Neural crest cell (in vitro differentiated cells): ENCODE data around the gene GRM8. TPM values are rescaled to one million over a fixed set of nuclear protein-coding genes. Genes with fewer than 3 reads are reported as not detected.

Experiments
- DNase-seq: peaks from one replicate; pipeline ENCODE4 v3.0.0; 2021; ENCODE audit warnings: low read depth, mixed read lengths, low spot score
- H3K27ac Mint-ChIP-seq: one replicate; pipeline ENCODE4 v1.8.0; 2021; ENCODE audit warnings: mild to moderate bottlenecking, mixed read lengths; ENCODE audit not compliant: unreplicated experiment
- H3K27me3 Mint-ChIP-seq: 2 replicates; pipeline ENCODE4 v1.8.0; 2021; ENCODE audit warnings: low read depth, mild to moderate bottlenecking, mixed read lengths
- H3K36me3 Mint-ChIP-seq: 2 replicates; pipeline ENCODE4 v1.8.0; 2021; ENCODE audit warnings: low read depth, mild to moderate bottlenecking, mixed read lengths
- H3K4me1 Mint-ChIP-seq: 2 replicates; pipeline ENCODE4 v1.8.0; 2021; ENCODE audit warnings: mixed read lengths
- H3K4me3 Mint-ChIP-seq: one replicate; pipeline ENCODE4 v1.8.0; 2021; ENCODE audit warnings: mild to moderate bottlenecking, mixed read lengths
- H3K9me3 Mint-ChIP-seq: 2 replicates; pipeline ENCODE4 v1.8.0; 2021; ENCODE audit warnings: mixed read lengths
- CTCF ChIP-seq: fragments of 200-600 bp; sonication (generic); conservative IDR thresholded peaks from 2 replicates; pipeline ENCODE4 v1.5.0; 2021; ENCODE audit warnings: antibody characterized with exemption, mild to moderate bottlenecking
- total RNA-seq: library from RNA; stranded (reverse); gene quantifications from 2 replicates; pipeline ENCODE4 v1.2.1, GENCODE V29; 2021

GRM8 gene
- total RNA-seq, 1 donor from 2014 or later, result 2.6 TPM

GRCh38 chr7:126820925-126821324, 431.8 kb downstream of the GRM8 start:
- Mint-ChIP-seq H3K36me3 (no peaks in the 10 kb centered on the region), H3K9me3 (no peaks in the 10 kb centered on the region), H3K4me3 (no peak overlapping the region), H3K27me3 (peaks cover 12% of the 10 kb centered on the region), H3K27ac (no peak overlapping the region), H3K4me1 (no peaks in the 10 kb centered on the region)
- TF ChIP-seq CTCF, result no peak
- DNase-seq, result no peak

GRCh38 chr7:126819197-126819484, 433.6 kb downstream of the GRM8 start:
- no peak overlapping the region for H3K4me3 Mint-ChIP-seq
- TF ChIP-seq CTCF, result no peak
- no peaks in the 10 kb centered on the region for H3K9me3 Mint-ChIP-seq
- no peaks in the 10 kb centered on the region for H3K36me3 Mint-ChIP-seq
- peaks cover 12% of the 10 kb centered on the region for H3K27me3 Mint-ChIP-seq
- no peaks in the 10 kb centered on the region for H3K4me1 Mint-ChIP-seq
- H3K27ac Mint-ChIP-seq, result no peak overlapping the region
- DNase-seq, result no peak

GRCh38 chr7:126818393-126819196, 434.1 kb downstream of the GRM8 start:
- Mint-ChIP-seq H3K27ac (no peak overlapping the region), H3K4me1 (no peaks in the 10 kb centered on the region)

GRCh38 chr7:126809188-126809587, 443.6 kb downstream of the GRM8 start:
- Mint-ChIP-seq H3K36me3 (peaks cover 3% of the 10 kb centered on the region), H3K4me3 (no peak overlapping the region), H3K9me3 (peaks cover 8% of the 10 kb centered on the region), H3K4me1 (no peaks in the 10 kb centered on the region), H3K27ac (no peak overlapping the region), H3K27me3 (no peaks in the 10 kb centered on the region)
- TF ChIP-seq CTCF, result no peak
- no peak for DNase-seq

More at GRCh38 chr7:126818393-126819196, 434.1 kb downstream of the GRM8 start:
- Mint-ChIP-seq H3K27me3 (peaks cover 12% of the 10 kb centered on the region), H3K9me3 (no peaks in the 10 kb centered on the region), H3K4me3 (no peak overlapping the region), H3K36me3 (no peaks in the 10 kb centered on the region)
- DNase-seq, result no peak
- no peak for TF ChIP-seq CTCF

GRCh38 chr7:126806614-126807013, 446.1 kb downstream of the GRM8 start:
- TF ChIP-seq CTCF, result no peak
- Mint-ChIP-seq H3K4me3 (no peak overlapping the region), H3K9me3 (peaks cover 10% of the 10 kb centered on the region)

More at GRCh38 chr7:126806614-126807013, 446.1 kb downstream of the GRM8 start:
- H3K36me3 Mint-ChIP-seq, result peaks cover 3% of the 10 kb centered on the region
- no peak for DNase-seq
- H3K4me1 Mint-ChIP-seq, result no peaks in the 10 kb centered on the region
- H3K27me3 Mint-ChIP-seq, result no peaks in the 10 kb centered on the region
- no peak overlapping the region for H3K27ac Mint-ChIP-seq
